ENCODE data around the gene SLC4A7. TPM values are rescaled to one million over a fixed set of nuclear protein-coding genes. Genes with fewer than 3 reads are reported as not detected.
A peak's percentile ranks its signal among the peaks of the same experiment; 100 is the strongest.

Gene SLC4A7
- total RNA-seq, 1 donor from 2014 or later, result 67.4 TPM

- H3K4me1 Mint-ChIP-seq (ENCODE audit: low read depth), result peaks cover 56% of the 10 kb centered on the region
- no peak for TF ChIP-seq CTCF (IDR thresholded peaks at IDR 0.05)
- no peaks in the 10 kb centered on the region for H3K27me3 Mint-ChIP-seq (ENCODE audit: low read depth)
- peaks cover 2% of the 10 kb centered on the region for H3K36me3 Mint-ChIP-seq (ENCODE audit: low read depth)
- no peak for DNase-seq (ENCODE audit: low spot score)
- no peaks in the 10 kb centered on the region for H3K9me3 Mint-ChIP-seq (ENCODE audit: low read depth)
- H3K27ac Mint-ChIP-seq (ENCODE audit: unreplicated experiment), result peak overlapping the region; percentile 66
- no peak overlapping the region for H3K4me3 Mint-ChIP-seq (ENCODE audit: unreplicated experiment)
Measured at GRCh38 chr3:27479806-27480543, 4.2 kb downstream of the SLC4A7 start.

DNA sequence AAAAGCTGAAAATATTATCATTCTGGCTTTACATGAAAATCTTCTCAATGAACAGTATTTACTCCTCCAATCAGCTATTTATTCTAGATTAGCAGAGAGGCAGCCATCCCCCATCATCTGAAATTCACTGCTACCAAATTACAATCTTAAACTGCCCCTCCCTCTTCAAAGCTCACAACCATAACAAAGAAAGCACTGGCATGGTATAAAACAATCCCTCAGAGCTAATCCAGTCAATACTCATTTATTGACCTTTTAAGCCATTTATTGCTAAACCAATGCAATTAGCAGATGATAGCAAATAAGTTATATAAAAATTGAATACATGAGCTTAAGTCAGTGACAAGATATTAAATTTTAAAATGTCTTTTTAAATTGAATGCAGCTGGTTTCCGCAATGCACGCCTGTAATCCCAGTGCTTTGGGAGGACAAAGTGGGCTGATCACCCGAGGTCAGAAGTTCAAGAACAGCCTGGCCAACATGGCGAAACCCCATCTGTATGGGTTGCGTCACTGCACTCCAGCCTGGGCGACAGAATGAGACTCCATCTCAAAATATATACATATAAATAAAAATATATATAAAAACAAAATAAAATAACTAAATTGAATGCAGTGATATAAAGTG, 12.1 kb downstream of the SLC4A7 start:
- Mint-ChIP-seq H3K4me1 (ENCODE audit: low read depth) (peaks cover 45% of the 10 kb centered on the region), H3K27me3 (ENCODE audit: low read depth) (no peaks in the 10 kb centered on the region)

GRCh38 chr3:27468283-27468886, 15.8 kb downstream of the SLC4A7 start:
- no peaks in the 10 kb centered on the region for H3K9me3 Mint-ChIP-seq (ENCODE audit: low read depth)
- H3K27me3 Mint-ChIP-seq (ENCODE audit: low read depth), result no peaks in the 10 kb centered on the region
- H3K27ac Mint-ChIP-seq (ENCODE audit: unreplicated experiment), result no peak overlapping the region
- H3K4me1 Mint-ChIP-seq (ENCODE audit: low read depth), result peaks cover 24% of the 10 kb centered on the region
- no peak for TF ChIP-seq CTCF (IDR thresholded peaks at IDR 0.05)
- no peak for DNase-seq (ENCODE audit: low spot score)
- peaks cover 2% of the 10 kb centered on the region for H3K36me3 Mint-ChIP-seq (ENCODE audit: low read depth)
- no peak overlapping the region for H3K4me3 Mint-ChIP-seq (ENCODE audit: unreplicated experiment)

More for the DNA sequence above, 12.1 kb downstream of the SLC4A7 start:
- Mint-ChIP-seq H3K9me3 (ENCODE audit: low read depth) (no peaks in the 10 kb centered on the region), H3K36me3 (ENCODE audit: low read depth) (peaks cover 2% of the 10 kb centered on the region), H3K4me3 (ENCODE audit: unreplicated experiment) (no peak overlapping the region), H3K27ac (ENCODE audit: unreplicated experiment) (peak overlapping the region; percentile 32)
- no peak for TF ChIP-seq CTCF (IDR thresholded peaks at IDR 0.05)
- no peak for DNase-seq (ENCODE audit: low spot score)

DNA sequence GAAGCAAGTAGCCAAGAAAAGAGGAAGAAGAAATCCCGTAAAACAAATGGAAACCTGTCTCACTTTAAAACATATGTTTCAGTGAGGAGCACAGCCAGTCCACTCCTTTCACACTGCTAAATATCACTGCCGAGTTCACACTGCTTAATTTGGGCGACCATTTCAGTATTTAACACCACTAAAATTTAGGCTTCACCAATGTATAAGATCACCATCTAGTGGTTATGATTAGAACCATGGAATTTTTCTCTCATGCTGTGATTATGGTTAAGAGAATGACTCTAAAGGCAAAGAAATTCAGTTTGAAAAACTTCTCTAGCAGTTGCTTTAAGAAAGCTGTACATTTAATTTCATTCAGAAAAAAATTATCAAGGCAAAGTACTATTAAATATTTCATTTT, 16.6 kb downstream of the SLC4A7 start:
- Mint-ChIP-seq H3K4me1 (ENCODE audit: low read depth) (peaks cover 23% of the 10 kb centered on the region), H3K9me3 (ENCODE audit: low read depth) (no peaks in the 10 kb centered on the region), H3K4me3 (ENCODE audit: unreplicated experiment) (no peak overlapping the region), H3K27me3 (ENCODE audit: low read depth) (no peaks in the 10 kb centered on the region), H3K27ac (ENCODE audit: unreplicated experiment) (no peak overlapping the region), H3K36me3 (ENCODE audit: low read depth) (peaks cover 1% of the 10 kb centered on the region)
- TF ChIP-seq CTCF (IDR thresholded peaks at IDR 0.05), result peak; percentile 86
- DNase-seq (ENCODE audit: low spot score), result no peak

- Mint-ChIP-seq H3K27me3 (ENCODE audit: low read depth) (no peaks in the 10 kb centered on the region), H3K27ac (ENCODE audit: unreplicated experiment) (no peak overlapping the region), H3K4me1 (ENCODE audit: low read depth) (peaks cover 19% of the 10 kb centered on the region), H3K36me3 (ENCODE audit: low read depth) (peaks cover 3% of the 10 kb centered on the region), H3K9me3 (ENCODE audit: low read depth) (no peaks in the 10 kb centered on the region), H3K4me3 (ENCODE audit: unreplicated experiment) (no peak overlapping the region)
- TF ChIP-seq CTCF (IDR thresholded peaks at IDR 0.05), result no peak
- DNase-seq (ENCODE audit: low spot score), result no peak
Measured at GRCh38 chr3:27464646-27465045, 19.5 kb downstream of the SLC4A7 start.
